H1 (cell line): ENCODE measurements around the gene IPO9. TPM values are rescaled to one million over a fixed set of nuclear protein-coding genes. Genes with fewer than 3 reads are reported as not detected.

Experiments used
- CTCF ChIA-PET: fragments of 300-600 bp; sonication (Branson Sonifier 250); formaldehyde crosslinking; loops from one replicate; lab custom pipeline; 2021; ENCODE audit not compliant: partially characterized antibody; lab: Charles Lee
- POLR2A ChIA-PET: fragments of 300-600 bp; sonication (Branson Sonifier 250); formaldehyde crosslinking; loops from one replicate; lab custom pipeline; 2021; ENCODE audit warnings: inconsistent platforms; ENCODE audit not compliant: partially characterized antibody; lab: Charles Lee
- DNase-seq, 2 experiments: peaks; one replicate each; pipeline versions ENCODE4 v3.0.0 to v3.0.0-alpha.2; 2010 to 2022; ENCODE audit warnings: low spot score in 2 of 2, low read depth in 1 of 2, mixed read lengths in 1 of 2
- FAIRE-seq: peaks from 2 replicates; lab custom pipeline; 2011; peaks lifted over from hg19 to GRCh38; lab: Jason Lieb, UNC
- H2AFZ ChIP-seq: 2 replicates; pipeline ENCODE4 v1.8.1; 2012; ENCODE audit warnings: low read length, inconsistent platforms
- H2AK5ac ChIP-seq: 2 replicates; pipeline ENCODE4 v1.6.1; 2013; ENCODE audit warnings: low read depth, low read length
- H2BK120ac ChIP-seq: replicated peaks from 2 replicates; pipeline ENCODE3; 2013; ENCODE audit warnings: low read depth, low read length, inconsistent platforms
- H2BK12ac ChIP-seq: 2 replicates; pipeline ENCODE4 v1.6.1; 2013; ENCODE audit warnings: low read depth, low read length
- H2BK15ac ChIP-seq: 2 replicates; pipeline ENCODE4 v1.6.1; 2013; ENCODE audit warnings: low read length
- H2BK20ac ChIP-seq: 2 replicates; pipeline ENCODE4 v1.6.1; 2013; ENCODE audit warnings: low read length
- H2BK5ac ChIP-seq: 2 replicates; pipeline ENCODE4 v1.6.1; 2013; ENCODE audit warnings: low read depth, low read length
- H3K14ac ChIP-seq: 2 replicates; pipeline ENCODE4 v1.6.1; 2013; ENCODE audit warnings: inconsistent platforms; ENCODE audit not compliant: insufficient read length
- H3K18ac ChIP-seq: 2 replicates; pipeline ENCODE4 v1.6.1; 2013; ENCODE audit warnings: low read length; ENCODE audit errors: extremely low read depth
- H3K23ac ChIP-seq: 2 replicates; pipeline ENCODE4 v1.6.1; 2013; ENCODE audit warnings: inconsistent platforms; ENCODE audit not compliant: insufficient read length
- H3K23me2 ChIP-seq: 2 replicates; pipeline ENCODE4 v1.6.1; 2013; ENCODE audit warnings: low read depth, low read length
- H3K27ac ChIP-seq: 2 replicates; pipeline ENCODE4 v1.6.1; 2011; ENCODE audit warnings: low read depth, low read length, inconsistent platforms
- H3K27me3 ChIP-seq, 4 experiments: replicated peaks in 1 of 4; 1 replicate in 1 of 4; 2 replicates in 3 of 4; pipeline versions ENCODE4 v1.6.1 to v1.8.1; 2011 to 2013; ENCODE audit warnings: low read length in 3 of 4, mild to moderate bottlenecking in 3 of 4, inconsistent platforms in 2 of 4, mixed read lengths in 2 of 4, moderate library complexity in 1 of 4; ENCODE audit not compliant: control insufficient read depth in 3 of 4, insufficient read depth in 3 of 4; ENCODE audit errors: extremely low read depth in 1 of 4
- H3K36me3 ChIP-seq, 4 experiments: 2 replicates each; pipeline versions ENCODE4 v1.6.1 to v1.8.1; 2011 to 2013; ENCODE audit warnings: mild to moderate bottlenecking in 4 of 4, low read length in 3 of 4, moderate library complexity in 2 of 4, control low read depth in 1 of 4, inconsistent platforms in 1 of 4; ENCODE audit not compliant: insufficient read depth in 4 of 4, control insufficient read depth in 2 of 4
- H3K4ac ChIP-seq: replicated peaks from 2 replicates; pipeline ENCODE3; 2013; ENCODE audit warnings: low read length, low read depth, mixed read lengths, inconsistent platforms; ENCODE audit not compliant: insufficient read length
- H3K4me1 ChIP-seq, 4 experiments: replicated peaks in 1 of 4; 1 replicate in 1 of 4; 2 replicates in 3 of 4; pipeline versions ENCODE4 v1.6.1 to v1.8.1; 2011 to 2013; ENCODE audit warnings: low read length in 3 of 4, inconsistent platforms in 2 of 4, mixed read lengths in 1 of 4; ENCODE audit not compliant: insufficient read depth in 4 of 4, control insufficient read depth in 3 of 4
- H3K4me2 ChIP-seq, 2 experiments: 2 replicates each; pipeline versions ENCODE4 v1.6.1 to v1.8.1; 2011 to 2013; ENCODE audit warnings: low read depth in 2 of 2, low read length in 2 of 2, control low read depth in 1 of 2, inconsistent platforms in 1 of 2, mild to moderate bottlenecking in 1 of 2; ENCODE audit not compliant: insufficient read depth in 1 of 2
- H3K4me3 ChIP-seq, 4 experiments: fragments of 200-600, 300-600 bp in 1 of 4; sonication (generic), shearing (Covaris generic), sonication (Bioruptor Twin) in 1 of 4; 2 replicates each; pipeline versions ENCODE4 v1.5.1 to v1.8.1; 2011 to 2016; ENCODE audit warnings: low read length in 4 of 4, low read depth in 3 of 4, control low read depth in 2 of 4, inconsistent platforms in 2 of 4, mild to moderate bottlenecking in 2 of 4, mixed read lengths in 1 of 4, moderate library complexity in 1 of 4; ENCODE audit not compliant: insufficient read depth in 2 of 4; ENCODE audit errors: extremely low read depth in 1 of 4
- H3K56ac ChIP-seq: replicated peaks from 2 replicates; pipeline ENCODE3; 2013; ENCODE audit warnings: low read depth, mild to moderate bottlenecking, mixed read lengths, low read length, inconsistent platforms; ENCODE audit not compliant: insufficient read length
- H3K79me1 ChIP-seq: 2 replicates; pipeline ENCODE4 v1.6.1; 2013; ENCODE audit warnings: low read depth, low read length, control low read depth
- H3K79me2 ChIP-seq, 2 experiments: 2 replicates each; pipeline versions ENCODE4 v1.6.1 to v1.8.1; 2012 to 2013; ENCODE audit warnings: low read length in 2 of 2, mild to moderate bottlenecking in 2 of 2, inconsistent platforms in 1 of 2; ENCODE audit not compliant: insufficient read depth in 2 of 2, control insufficient read depth in 1 of 2
- H3K9ac ChIP-seq, 4 experiments: replicated peaks in 1 of 4; 1 replicate in 1 of 4; 2 replicates in 3 of 4; pipeline versions ENCODE4 v1.6.1 to v1.8.1; 2011 to 2013; ENCODE audit warnings: low read depth in 3 of 4, low read length in 3 of 4, control low read depth in 2 of 4, mild to moderate bottlenecking in 2 of 4, moderate library complexity in 2 of 4, inconsistent platforms in 1 of 4; ENCODE audit errors: extremely low read depth in 1 of 4
- H3K9me3 ChIP-seq, 2 experiments: 2 replicates each; pipeline versions ENCODE4 v1.6.1 to v1.8.1; 2012 to 2013; ENCODE audit warnings: mild to moderate bottlenecking in 2 of 2, moderate library complexity in 2 of 2, control low read depth in 1 of 2, inconsistent platforms in 1 of 2, low read depth in 1 of 2, low read length in 1 of 2, mixed read lengths in 1 of 2; ENCODE audit not compliant: insufficient read depth in 2 of 2
- H4K20me1 ChIP-seq, 2 experiments: replicated peaks in 1 of 2; 2 replicates each; pipeline versions ENCODE3 to v1.8.1; 2011 to 2013; ENCODE audit warnings: inconsistent platforms in 2 of 2, low read length in 2 of 2, mild to moderate bottlenecking in 1 of 2; ENCODE audit not compliant: insufficient read depth in 2 of 2, control insufficient read depth in 1 of 2
- H4K5ac ChIP-seq: 2 replicates; pipeline ENCODE4 v1.6.1; 2013; ENCODE audit warnings: low read length, low read depth, mixed read lengths, inconsistent platforms; ENCODE audit not compliant: insufficient read length
- H4K8ac ChIP-seq: 2 replicates; pipeline ENCODE4 v1.8.0; 2013; ENCODE audit warnings: mild to moderate bottlenecking, moderate library complexity, low read length, inconsistent platforms; ENCODE audit not compliant: insufficient read depth; ENCODE audit errors: extremely low read depth
- H4K91ac ChIP-seq: replicated peaks from 2 replicates; pipeline ENCODE3; 2013; ENCODE audit warnings: low read length, mixed read lengths, inconsistent platforms; ENCODE audit not compliant: insufficient read length
- ATF2 ChIP-seq: IDR thresholded peaks from 2 replicates; pipeline ENCODE4 v1.6.1; 2012; ENCODE audit warnings: low read length, inconsistent platforms
- ATF3 ChIP-seq: IDR thresholded peaks from 2 replicates; pipeline ENCODE4 v1.6.1; 2011; ENCODE audit warnings: low read depth, mild to moderate bottlenecking, low read length; ENCODE audit not compliant: insufficient read depth
- BCL11A ChIP-seq, 2 experiments: IDR thresholded peaks; one replicate each; pipeline ENCODE4 v1.6.1; 2011; ENCODE audit warnings: low read depth in 2 of 2, low read length in 2 of 2, mild to moderate bottlenecking in 2 of 2
- CBX5 ChIP-seq: fragments of 300-800, 300-1000 bp; sonication (generic); IDR thresholded peaks from 2 replicates; pipeline ENCODE4 v1.7.1; 2016; ENCODE audit warnings: antibody characterized with exemption, low read length, low read depth
- JUND ChIP-seq: IDR thresholded peaks from 2 replicates; pipeline ENCODE4 v1.6.1; 2011; ENCODE audit warnings: mild to moderate bottlenecking, improper control_type of control experiment, low read length
- NRF1 ChIP-seq: IDR thresholded peaks from 2 replicates; pipeline ENCODE4 v1.6.1; 2011; ENCODE audit warnings: mild to moderate bottlenecking, low read depth, low read length, improper control_type of control experiment
- POU5F1 ChIP-seq: IDR thresholded peaks from 2 replicates; pipeline ENCODE4 v1.6.1; 2011; ENCODE audit warnings: low read depth, mild to moderate bottlenecking, low read length, moderate library complexity
- RBBP5 ChIP-seq: IDR thresholded peaks from 2 replicates; pipeline ENCODE4 v1.7.1; 2012; ENCODE audit warnings: low read depth, mild to moderate bottlenecking, inconsistent platforms, low read length, moderate library complexity, borderline replicate concordance
- SP2 ChIP-seq: IDR thresholded peaks from 2 replicates; pipeline ENCODE4 v1.6.1; 2012; ENCODE audit warnings: mild to moderate bottlenecking, low read length, inconsistent platforms
- USF2 ChIP-seq: IDR thresholded peaks from 2 replicates; pipeline ENCODE4 v1.6.1; 2011; ENCODE audit warnings: low read length, improper control_type of control experiment
- WGBS, 2 experiments: shearing (Covaris generic) in 1 of 2; methylation state at CpG; one replicate each; pipeline versions ENCODE4 v1.1.6 to v1.1.7; 2013 to 2015; ENCODE audit warnings: low lambda C conversion rate in 2 of 2, mixed read lengths in 2 of 2, inconsistent platforms in 1 of 2, low coverage in 1 of 2, missing lambda C conversion rate in 1 of 2; ENCODE audit not compliant: insufficient replicate concordance in 2 of 2, insufficient coverage in 1 of 2, insufficient read length in 1 of 2; ENCODE audit errors: extremely low coverage in 1 of 2, missing lambda C conversion rate in 1 of 2; 5-methylcytosine and 5-hydroxymethylcytosine counted together
- polyA plus RNA-seq, 7 experiments: library from polyadenylated mRNA; depleted of rRNA in 3 of 7; stranded (reverse) in 5 of 7; unstranded in 2 of 7; fragments of >200 nt in 5 of 7; fragments of 200-250 nt in 2 of 7; gene quantifications; 1 replicate in 5 of 7; 2 replicates in 1 of 7; 4 replicates in 1 of 7; pipeline versions ENCODE4 v1.2.1 to v1.2.3, GENCODE V29; 2011 to 2013; ENCODE audit warnings: missing spikeins in 2 of 7, mixed read lengths in 2 of 7
- total RNA-seq: library from RNA; stranded (reverse); fragmentation: NEBNext Ultra II Directional; extraction: Animal tissue kit (Norgen Biotek cat#: 25700); gene quantifications from 2 replicates; pipeline ENCODE4 v1.2.1, GENCODE V29; 2021

The IPO9 gene
- total and polyA plus RNA-seq, 2 of the 8 experiments (the other 6 are each of a cell fraction or from before 2014, with no cell fraction given), result 61.0 to 122 TPM

DNA sequence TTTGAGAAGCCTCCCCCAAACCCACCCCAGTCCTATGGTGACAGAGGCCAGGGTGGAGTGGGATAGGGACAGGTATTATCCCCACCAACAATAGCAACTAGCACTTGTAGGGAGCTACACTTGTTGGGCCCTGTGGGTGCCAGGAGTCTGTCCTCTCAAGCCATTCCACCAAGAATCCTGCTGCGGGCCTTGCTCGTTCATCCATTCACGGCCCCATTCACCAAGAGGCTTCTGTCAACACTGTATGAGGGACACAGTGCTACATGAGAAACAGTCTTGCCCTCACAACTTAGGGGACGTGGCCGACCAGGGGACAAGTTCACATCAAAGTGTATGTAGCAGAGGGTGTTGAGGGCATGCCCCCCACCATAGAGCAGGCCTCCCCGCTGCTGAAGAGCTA lies 78.7 kb downstream of the IPO9 start:
- H3K4me1 ChIP-seq, result peaks cover 0 to 4% (median 1%) of the 10 kb centered on the region in 4 experiments; a peak in 4 of 7 replicates
- H4K91ac ChIP-seq, result no peak overlapping the region
- H3K23ac ChIP-seq, result no peak overlapping the region
- H3K4me3 ChIP-seq, result no peak overlapping the region
- no peaks in the 10 kb centered on the region for H3K23me2 ChIP-seq
- H2AFZ ChIP-seq, result no peak overlapping the region
- H3K79me2 ChIP-seq, result no peaks in the 10 kb centered on the region
- no peaks in the 10 kb centered on the region for H4K20me1 ChIP-seq
- H2BK15ac ChIP-seq, result no peak overlapping the region
- H4K8ac ChIP-seq, result no peak overlapping the region
- H4K5ac ChIP-seq, result no peak overlapping the region
- H3K4me2 ChIP-seq, result no peak overlapping the region
- H2BK20ac ChIP-seq, result no peak overlapping the region
- no peaks in the 10 kb centered on the region for H3K79me1 ChIP-seq
- no peaks in the 10 kb centered on the region for H3K36me3 ChIP-seq
- no peak overlapping the region for H3K14ac ChIP-seq
- H3K18ac ChIP-seq, result no peak overlapping the region
- ChIA-PET POLR2A (interaction anchor here (1.1 to 1.8 kb wide), 2 partner anchors 10 to 13 kb away, joined by 3 to 4 read pairs; no protein-coding TSS in a partner anchor), CTCF (interaction anchor here (1.1 to 12.4 kb wide), 8 partner anchors 9 to 215 kb away, joined by 3 to 147 read pairs (median 6); partner anchors contain the start of genes GPR37L1 and LMOD1)
- no peak overlapping the region for H3K56ac ChIP-seq
- 89% methylated on average over 6 of the region's 6 CpGs; no CpG with 5 or more reads in 1 of the 2 experiments for WGBS, 2 experiments
- no peak overlapping the region for H2BK12ac ChIP-seq
- no peak overlapping the region for H2AK5ac ChIP-seq
- peak overlapping the region; percentile 17; the same call in 1 of the 2 replicates for H3K27ac ChIP-seq
- H3K9ac ChIP-seq, result no peak overlapping the region
- no peaks in the 10 kb centered on the region for H3K9me3 ChIP-seq
- DNase-seq, result no peak
- no peaks in the 10 kb centered on the region; a peak in 1 of 7 replicates for H3K27me3 ChIP-seq
- H2BK120ac ChIP-seq, result no peak overlapping the region
- peak overlapping the region; percentile 35; the same call in 1 of the 2 replicates for H2BK5ac ChIP-seq
- H3K4ac ChIP-seq, result no peak overlapping the region
- no peak for FAIRE-seq
- TF ChIP-seq CBX5, result no peak
- no peak for TF ChIP-seq NRF1
- TF ChIP-seq ATF2, result no peak
- TF ChIP-seq ATF3, result no peak
- TF ChIP-seq SP2, result no peak
- TF ChIP-seq POU5F1, result no peak
- TF ChIP-seq BCL11A (IDR thresholded peaks at IDR 0.05; ENCODE audit: low read depth in 2 of 2, low read length in 2 of 2), result no peak
- TF ChIP-seq RBBP5, result no peak
- no peak for TF ChIP-seq USF2
- TF ChIP-seq JUND, result no peak
